NCI-H774 (cell line): ENCODE measurements around the gene DLEC1.
"Not testable (repeated sequence)": the region's sequence is repeated elsewhere in the genome, so short reads cannot be mapped to it uniquely, and the experiment has no call there.

Source experiments
- DNase-seq: peaks from one replicate; lab custom pipeline; 2025; lab: John Stamatoyannopoulos, UW

DLEC1 gene

GRCh38 chr3:38084334-38085310 is 45.6 kb downstream of the DLEC1 start:
- no peak for DNase-seq

GRCh38 chr3:38085311-38085942 is 46.4 kb downstream of the DLEC1 start:
- DNase-seq: no peak

GRCh38 chr3:38085943-38086324 is 46.9 kb downstream of the DLEC1 start:
- no peak for DNase-seq

- no peak for DNase-seq
Measured at GRCh38 chr3:38086496-38086895, 47.5 kb downstream of the DLEC1 start.

- not testable (repeated sequence) for DNase-seq
Measured at GRCh38 chr3:38087278-38087677, 48.3 kb downstream of the DLEC1 start.

- no peak for DNase-seq
Measured at GRCh38 chr3:38088126-38089078, 49.4 kb downstream of the DLEC1 start.

GRCh38 chr3:38089163-38089562 is 50.2 kb downstream of the DLEC1 start:
- no peak for DNase-seq

GRCh38 chr3:38090453-38090852 is 51.4 kb downstream of the DLEC1 start:
- no peak for DNase-seq

- DNase-seq: no peak
Measured at GRCh38 chr3:38094999-38095398, 56.0 kb downstream of the DLEC1 start.

- DNase-seq: no peak
Measured at GRCh38 chr3:38095669-38096483, 56.9 kb downstream of the DLEC1 start.

- DNase-seq: no peak
Measured at GRCh38 chr3:38097446-38098375, 58.7 kb downstream of the DLEC1 start.

- DNase-seq: no peak
Measured at GRCh38 chr3:38098376-38098723, 59.3 kb downstream of the DLEC1 start.

- no peak for DNase-seq
Measured at GRCh38 chr3:38099518-38099917, 60.5 kb downstream of the DLEC1 start.

- no peak for DNase-seq
Measured at GRCh38 chr3:38100498-38100897, 61.5 kb downstream of the DLEC1 start.

- no peak for DNase-seq
Measured at GRCh38 chr3:38101811-38102443, 62.9 kb downstream of the DLEC1 start.

GRCh38 chr3:38102444-38102814 is 63.4 kb downstream of the DLEC1 start:
- no peak for DNase-seq

- no peak for DNase-seq
Measured at GRCh38 chr3:38105525-38105924, 66.5 kb downstream of the DLEC1 start.

- no peak for DNase-seq
Measured at GRCh38 chr3:38107911-38108648, 69.1 kb downstream of the DLEC1 start.
